ENCODE results near the gene CTBP2. TPM values are rescaled to one million over a fixed set of nuclear protein-coding genes. Genes with fewer than 3 reads are reported as not detected.

CTBP2 gene
- total and polyA plus RNA-seq, 2 donors from 2014 or later, result 33.1 to 111 TPM

- no peak for TF ChIP-seq CTCF (IDR thresholded peaks at IDR 0.05; ENCODE audit: borderline replicate concordance, extremely low read depth, insufficient read depth)
- H3K36me3 ChIP-seq (ENCODE audit: control insufficient read depth in 2 of 3, insufficient read depth in 3 of 3, low read length in 3 of 3), result peaks cover 0 to 19% (median 7%) of the 10 kb centered on the region in 3 donors
- DNase-seq, result no peak
- H3K4me1 ChIP-seq (ENCODE audit: control insufficient read depth in 2 of 3, insufficient read depth in 2 of 3, low read depth in 1 of 3, low read length in 3 of 3), result peaks cover 0 to 13% (median 0%) of the 10 kb centered on the region in 3 donors
- H3K4me3 ChIP-seq (ENCODE audit: low read length in 3 of 3), result no peak overlapping the region
- intact Hi-C loops (cut with DNase I), result loop anchor here (5.0 kb wide), 1 partner anchor 465 kb away; no protein-coding TSS in a partner anchor
- H3K9ac ChIP-seq (ENCODE audit: low read length in 3 of 3), result no peak overlapping the region
- FAIRE-seq, result no peak
- H3K9me3 ChIP-seq (ENCODE audit: control insufficient read depth in 2 of 3, insufficient read depth in 1 of 3, low read length in 3 of 3), result no peaks in the 10 kb centered on the region
- no peaks in the 10 kb centered on the region for H3K27me3 ChIP-seq (ENCODE audit: control insufficient read depth, insufficient read depth, low read length)
- peak overlapping the region in 1 of 2 donors; percentile 8 for H3K27ac ChIP-seq (ENCODE audit: low read depth in 2 of 2, low read length in 2 of 2)
Observed at GRCh38 chr10:125007436-125007835, 152.9 kb downstream of the CTBP2 start.

- TF ChIP-seq CTCF (IDR thresholded peaks at IDR 0.05; ENCODE audit: borderline replicate concordance, extremely low read depth, insufficient read depth), result no peak
- H3K4me3 ChIP-seq (ENCODE audit: low read length in 3 of 3), result no peak overlapping the region
- intact Hi-C loops (cut with DNase I), result loop anchor here (5.0 kb wide), 1 partner anchor 465 kb away; no protein-coding TSS in a partner anchor
- peaks cover 0 to 11% (median 0%) of the 10 kb centered on the region in 3 donors for H3K4me1 ChIP-seq (ENCODE audit: control insufficient read depth in 2 of 3, insufficient read depth in 2 of 3, low read depth in 1 of 3, low read length in 3 of 3)
- peak; percentile 65 to 87 (median 81) for DNase-seq
- FAIRE-seq, result no peak
- H3K9me3 ChIP-seq (ENCODE audit: control insufficient read depth in 2 of 3, insufficient read depth in 1 of 3, low read length in 3 of 3), result no peaks in the 10 kb centered on the region
- H3K27ac ChIP-seq (ENCODE audit: low read depth in 2 of 2, low read length in 2 of 2), result peak overlapping the region in 1 of 2 donors; percentile 8
- H3K36me3 ChIP-seq (ENCODE audit: control insufficient read depth in 2 of 3, insufficient read depth in 3 of 3, low read length in 3 of 3), result peaks cover 0 to 21% (median 6%) of the 10 kb centered on the region in 3 donors
- H3K9ac ChIP-seq (ENCODE audit: low read length in 3 of 3), result no peak overlapping the region
- H3K27me3 ChIP-seq (ENCODE audit: control insufficient read depth, insufficient read depth, low read length), result no peaks in the 10 kb centered on the region
Observed at GRCh38 chr10:125006921-125007426, 153.4 kb downstream of the CTBP2 start.

- intact Hi-C loops (cut with DNase I), result loop anchor here (5.0 kb wide), 1 partner anchor 464 kb away; no protein-coding TSS in a partner anchor
- TF ChIP-seq CTCF (IDR thresholded peaks at IDR 0.05; ENCODE audit: borderline replicate concordance, extremely low read depth, insufficient read depth), result no peak
- peaks cover 0 to 11% (median 0%) of the 10 kb centered on the region in 3 donors for H3K4me1 ChIP-seq (ENCODE audit: control insufficient read depth in 2 of 3, insufficient read depth in 2 of 3, low read depth in 1 of 3, low read length in 3 of 3)
- H3K36me3 ChIP-seq (ENCODE audit: control insufficient read depth in 2 of 3, insufficient read depth in 3 of 3, low read length in 3 of 3), result peaks cover 0 to 28% (median 6%) of the 10 kb centered on the region in 3 donors
- no peak overlapping the region for H3K4me3 ChIP-seq (ENCODE audit: low read length in 3 of 3)
- no peak for FAIRE-seq
- peak in 1 of 5 donors; percentile 32 for DNase-seq
- no peak overlapping the region for H3K9ac ChIP-seq (ENCODE audit: low read length in 3 of 3)
- H3K27ac ChIP-seq (ENCODE audit: low read depth in 2 of 2, low read length in 2 of 2), result no peak overlapping the region
- no peaks in the 10 kb centered on the region for H3K9me3 ChIP-seq (ENCODE audit: control insufficient read depth in 2 of 3, insufficient read depth in 1 of 3, low read length in 3 of 3)
- no peaks in the 10 kb centered on the region for H3K27me3 ChIP-seq (ENCODE audit: control insufficient read depth, insufficient read depth, low read length)
Observed at GRCh38 chr10:125006188-125006680, 154.1 kb downstream of the CTBP2 start.

All from kidney (tissue), 14 donors.